ENCODE results near the gene TNFRSF18.

TNFRSF18 gene

DNA sequence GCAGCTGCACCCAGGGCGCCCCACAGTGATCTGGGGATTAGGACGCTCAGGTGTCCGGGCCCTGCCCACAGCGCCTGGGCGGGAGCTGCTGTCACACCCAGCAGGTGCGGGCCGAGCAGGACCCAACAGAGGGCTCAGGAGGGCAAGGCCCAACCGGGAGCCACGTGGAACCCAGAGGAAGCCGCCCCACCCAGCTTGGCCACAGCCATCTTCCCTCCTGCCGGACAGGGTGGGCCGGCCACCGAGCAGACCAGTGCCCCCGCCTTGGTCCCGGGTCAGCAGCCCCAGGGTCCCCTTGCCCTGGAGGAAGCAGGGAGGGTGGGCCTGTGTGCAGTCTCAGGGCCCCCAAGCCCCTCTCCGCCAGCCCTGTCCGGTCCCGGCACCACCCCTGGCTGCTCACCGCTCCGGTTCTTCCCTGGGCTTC is 39.0 kb downstream of the TNFRSF18 start:
- H3K36me3 ChIP-seq (ENCODE audit: control insufficient read depth, insufficient read depth, low read length) = no peaks in the 10 kb centered on the region
- no peaks in the 10 kb centered on the region for H3K9me3 ChIP-seq (ENCODE audit: control insufficient read depth, low read length)
- H3K27me3 ChIP-seq (ENCODE audit: control insufficient read depth, insufficient read depth, low read length, poor library complexity, severe bottlenecking) = peaks cover 3% of the 10 kb centered on the region
- no peak overlapping the region for H3K27ac ChIP-seq (ENCODE audit: insufficient read depth, low read depth, low read length, poor library complexity, severe bottlenecking)
- peaks cover 24% of the 10 kb centered on the region for H3K4me1 ChIP-seq (ENCODE audit: control insufficient read depth, insufficient read depth, low read length)
- no peak overlapping the region for H3K4me3 ChIP-seq (ENCODE audit: insufficient read depth, low read depth, low read length)
- WGBS, 2 experiments = 91 to 92% methylated on average over 20 of the region's 20 CpGs

DNA sequence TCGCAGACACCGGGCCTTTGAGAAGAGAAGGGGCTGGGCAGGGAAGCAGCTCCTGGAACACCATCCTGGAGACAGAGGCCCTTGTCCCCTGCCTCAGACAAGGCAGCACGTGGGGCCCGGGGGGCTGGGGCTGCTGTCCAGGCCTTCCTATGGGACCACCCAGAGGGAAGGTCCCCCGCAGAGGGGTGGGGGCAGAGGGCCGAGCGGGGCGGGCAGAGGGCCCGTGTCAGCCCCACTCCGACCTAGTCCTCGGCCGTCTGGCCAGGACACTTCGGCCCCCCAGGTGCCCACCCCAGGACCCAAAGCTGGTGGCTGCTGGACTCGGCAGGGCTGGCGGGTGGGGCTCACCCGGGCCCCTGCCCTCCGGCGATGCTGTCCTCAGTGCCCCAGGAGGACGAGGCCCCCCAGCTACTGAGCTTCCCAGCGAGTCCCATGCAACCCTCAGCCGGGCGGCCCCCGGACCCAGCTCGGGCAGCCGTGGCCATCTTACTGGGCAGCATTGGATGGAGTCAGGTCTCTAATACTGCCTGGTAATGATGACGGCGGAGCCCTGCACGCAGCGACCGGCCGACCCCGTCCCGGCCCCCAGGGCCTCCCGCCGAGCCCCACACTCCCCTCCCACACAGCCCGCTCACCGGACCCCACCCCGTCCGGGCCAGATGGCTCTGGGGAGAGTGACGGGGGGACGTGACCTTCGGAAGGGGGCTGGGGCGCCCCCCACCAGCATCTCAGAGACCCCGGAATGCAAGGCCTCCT is 39.6 kb downstream of the TNFRSF18 start:
- Histone ChIP-seq H3K4me3 (ENCODE audit: insufficient read depth, low read depth, low read length) (no peak overlapping the region), H3K27ac (ENCODE audit: insufficient read depth, low read depth, low read length, poor library complexity, severe bottlenecking) (no peak overlapping the region), H3K27me3 (ENCODE audit: control insufficient read depth, insufficient read depth, low read length, poor library complexity, severe bottlenecking) (peaks cover 3% of the 10 kb centered on the region), H3K4me1 (ENCODE audit: control insufficient read depth, insufficient read depth, low read length) (peaks cover 24% of the 10 kb centered on the region), H3K9me3 (ENCODE audit: control insufficient read depth, low read length) (no peaks in the 10 kb centered on the region), H3K36me3 (ENCODE audit: control insufficient read depth, insufficient read depth, low read length) (no peaks in the 10 kb centered on the region)
- 89 to 92% methylated on average over 44 of the region's 44 CpGs for WGBS, 2 experiments

DNA sequence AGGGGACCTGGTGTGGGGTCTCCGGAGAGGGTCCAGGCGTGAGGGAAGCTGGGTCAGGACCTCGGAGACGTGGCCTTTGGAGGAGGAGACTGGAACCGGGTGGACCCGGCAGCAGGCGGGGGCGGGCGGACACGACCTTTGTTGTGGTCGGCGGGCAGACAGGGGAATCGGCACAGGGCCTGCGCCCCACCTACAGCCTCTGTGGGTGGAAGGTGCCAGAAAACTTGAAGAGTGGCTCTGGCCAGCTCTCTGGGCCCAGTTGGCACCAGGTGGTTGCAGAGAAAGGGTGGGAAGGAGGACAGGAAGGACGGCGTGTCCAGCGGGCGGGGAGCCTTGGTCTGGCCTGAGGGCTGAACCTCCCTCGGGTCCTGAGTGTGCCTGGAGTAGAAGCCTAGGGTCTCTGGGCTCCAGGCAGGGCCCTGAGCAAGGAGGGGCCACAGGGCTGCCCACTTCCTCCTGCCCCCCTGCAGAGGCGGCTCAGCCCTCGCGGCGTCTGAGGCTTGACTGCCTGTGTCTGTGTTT is 40.4 kb downstream of the TNFRSF18 start:
- Histone ChIP-seq H3K4me1 (ENCODE audit: control insufficient read depth, insufficient read depth, low read length) (peaks cover 24% of the 10 kb centered on the region), H3K9me3 (ENCODE audit: control insufficient read depth, low read length) (no peaks in the 10 kb centered on the region), H3K36me3 (ENCODE audit: control insufficient read depth, insufficient read depth, low read length) (no peaks in the 10 kb centered on the region), H3K4me3 (ENCODE audit: insufficient read depth, low read depth, low read length) (no peak overlapping the region), H3K27ac (ENCODE audit: insufficient read depth, low read depth, low read length, poor library complexity, severe bottlenecking) (no peak overlapping the region), H3K27me3 (ENCODE audit: control insufficient read depth, insufficient read depth, low read length, poor library complexity, severe bottlenecking) (peaks cover 3% of the 10 kb centered on the region)
- WGBS, 2 experiments = 84 to 85% methylated on average over 23 of the region's 23 CpGs

DNA sequence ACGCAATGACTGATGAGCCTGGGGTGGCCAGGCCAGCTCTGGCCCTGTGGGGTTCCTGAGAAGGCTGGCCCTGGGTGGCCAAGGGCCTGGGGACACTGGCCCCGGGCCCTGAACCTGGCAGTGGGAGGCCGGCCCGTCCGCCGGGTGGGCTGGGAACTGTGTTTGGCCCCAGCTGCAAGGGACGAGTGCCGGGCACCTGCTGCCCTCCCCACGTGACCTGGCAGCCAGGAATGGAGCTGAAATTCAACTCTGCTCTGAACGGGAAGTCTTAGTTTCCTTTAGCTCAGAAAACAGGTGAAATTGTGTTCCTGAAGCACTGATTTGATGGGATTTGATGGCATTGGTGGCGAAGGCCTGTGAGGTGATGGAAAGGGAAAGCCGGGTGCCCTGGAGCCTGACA is 40.9 kb downstream of the TNFRSF18 start:
- peaks cover 21% of the 10 kb centered on the region for H3K4me1 ChIP-seq (ENCODE audit: control insufficient read depth, insufficient read depth, low read length)
- H3K27me3 ChIP-seq (ENCODE audit: control insufficient read depth, insufficient read depth, low read length, poor library complexity, severe bottlenecking) = peaks cover 3% of the 10 kb centered on the region
- H3K36me3 ChIP-seq (ENCODE audit: control insufficient read depth, insufficient read depth, low read length) = no peaks in the 10 kb centered on the region
- no peaks in the 10 kb centered on the region for H3K9me3 ChIP-seq (ENCODE audit: control insufficient read depth, low read length)
- H3K4me3 ChIP-seq (ENCODE audit: insufficient read depth, low read depth, low read length) = no peak overlapping the region
- no peak overlapping the region for H3K27ac ChIP-seq (ENCODE audit: insufficient read depth, low read depth, low read length, poor library complexity, severe bottlenecking)
- 84 to 86% methylated on average over 12 of the region's 12 CpGs for WGBS, 2 experiments

DNA sequence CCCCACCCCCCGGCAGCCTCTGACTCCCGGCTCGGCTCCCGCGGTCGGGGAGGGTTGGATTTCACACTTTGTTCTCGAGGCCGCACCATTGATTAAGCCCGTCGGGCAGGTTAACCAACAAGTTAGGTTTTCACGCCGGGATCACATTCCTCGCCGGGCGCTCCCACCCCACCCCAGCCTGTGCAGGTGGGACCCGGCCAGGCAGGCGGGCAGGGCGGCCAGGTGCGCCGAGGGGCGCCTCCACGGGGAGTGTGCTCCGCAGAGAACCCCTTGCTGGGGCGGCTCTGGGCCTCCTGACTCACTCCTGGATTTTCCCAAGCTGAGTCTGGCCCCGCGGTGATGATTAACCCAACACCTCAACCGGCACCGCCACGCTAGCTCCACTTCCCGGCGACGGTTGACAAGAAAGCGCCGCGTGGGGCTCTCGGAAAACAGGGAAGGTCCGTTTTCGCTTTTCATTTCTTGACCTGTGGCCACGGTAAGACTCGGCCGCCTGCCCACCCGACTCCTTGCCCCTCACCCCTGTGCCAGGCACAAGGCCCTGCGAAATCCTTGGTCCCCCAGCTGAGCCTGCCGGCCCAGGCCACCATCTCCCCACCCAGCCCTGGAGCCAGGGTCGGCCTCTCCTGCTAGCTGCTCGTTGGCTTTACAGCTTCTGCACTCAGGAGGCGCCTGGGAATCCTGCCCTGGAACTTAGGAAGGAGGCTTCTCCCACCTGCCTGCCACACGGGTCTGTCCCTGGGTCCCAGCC is 41.5 kb downstream of the TNFRSF18 start:
- Histone ChIP-seq H3K27ac (ENCODE audit: insufficient read depth, low read depth, low read length, poor library complexity, severe bottlenecking) (no peak overlapping the region), H3K9me3 (ENCODE audit: control insufficient read depth, low read length) (no peaks in the 10 kb centered on the region), H3K4me1 (ENCODE audit: control insufficient read depth, insufficient read depth, low read length) (peaks cover 15% of the 10 kb centered on the region), H3K36me3 (ENCODE audit: control insufficient read depth, insufficient read depth, low read length) (no peaks in the 10 kb centered on the region), H3K4me3 (ENCODE audit: insufficient read depth, low read depth, low read length) (no peak overlapping the region), H3K27me3 (ENCODE audit: control insufficient read depth, insufficient read depth, low read length, poor library complexity, severe bottlenecking) (peaks cover 3% of the 10 kb centered on the region)
- WGBS, 2 experiments = 70 to 77% methylated on average over 48 of the region's 48 CpGs

DNA sequence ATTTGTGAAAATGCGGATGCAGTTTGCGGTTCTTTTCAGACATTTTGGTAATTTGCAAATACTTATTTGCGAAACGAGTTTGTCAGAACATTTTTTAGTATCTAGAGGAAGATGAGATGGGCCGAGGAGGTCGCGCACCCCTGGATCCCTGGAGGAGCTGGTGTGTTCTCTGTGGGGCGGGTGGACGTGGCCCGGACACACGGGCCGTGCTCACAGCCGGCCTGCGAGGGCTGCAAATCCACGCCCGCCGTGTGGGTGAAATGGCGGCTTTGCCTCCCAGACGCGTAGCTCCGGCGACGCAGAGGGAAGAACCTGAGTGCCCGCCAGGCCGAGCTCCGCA is 42.1 kb downstream of the TNFRSF18 start:
- Histone ChIP-seq H3K9me3 (ENCODE audit: control insufficient read depth, low read length) (no peaks in the 10 kb centered on the region), H3K4me1 (ENCODE audit: control insufficient read depth, insufficient read depth, low read length) (peaks cover 11% of the 10 kb centered on the region), H3K27me3 (ENCODE audit: control insufficient read depth, insufficient read depth, low read length, poor library complexity, severe bottlenecking) (peaks cover 3% of the 10 kb centered on the region), H3K4me3 (ENCODE audit: insufficient read depth, low read depth, low read length) (no peak overlapping the region), H3K36me3 (ENCODE audit: control insufficient read depth, insufficient read depth, low read length) (no peaks in the 10 kb centered on the region), H3K27ac (ENCODE audit: insufficient read depth, low read depth, low read length, poor library complexity, severe bottlenecking) (no peak overlapping the region)
- 81 to 87% methylated on average over 26 of the region's 26 CpGs for WGBS, 2 experiments

DNA sequence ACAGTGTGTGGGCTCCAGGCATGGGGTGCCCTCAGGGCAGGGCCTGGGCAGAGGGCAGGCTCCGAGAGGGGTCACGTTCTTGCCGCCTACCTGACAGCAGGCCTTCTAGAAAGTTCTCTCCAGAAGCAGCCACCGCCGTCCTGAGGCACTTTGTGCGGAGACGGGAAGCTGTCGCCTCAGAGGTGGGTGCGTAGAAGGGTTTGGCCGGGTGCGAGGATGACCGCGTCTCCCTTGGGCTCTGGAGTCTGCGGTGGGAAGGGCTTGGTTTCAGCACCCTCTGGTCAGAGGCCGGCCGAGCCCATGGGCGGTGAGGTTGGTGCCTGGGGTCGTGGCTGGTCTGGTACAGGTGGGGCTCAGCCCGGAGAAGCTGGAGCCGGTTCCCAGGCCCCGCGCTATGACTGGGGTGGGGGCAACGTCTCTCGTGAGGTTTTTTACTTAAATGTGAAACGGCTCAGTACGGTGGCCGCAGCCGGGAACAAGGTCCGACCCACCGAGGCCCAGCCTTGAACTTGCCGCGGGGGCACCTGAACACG is 42.8 kb downstream of the TNFRSF18 start:
- Histone ChIP-seq H3K4me1 (ENCODE audit: control insufficient read depth, insufficient read depth, low read length) (peaks cover 12% of the 10 kb centered on the region), H3K36me3 (ENCODE audit: control insufficient read depth, insufficient read depth, low read length) (no peaks in the 10 kb centered on the region), H3K27me3 (ENCODE audit: control insufficient read depth, insufficient read depth, low read length, poor library complexity, severe bottlenecking) (peaks cover 3% of the 10 kb centered on the region), H3K4me3 (ENCODE audit: insufficient read depth, low read depth, low read length) (no peak overlapping the region), H3K9me3 (ENCODE audit: control insufficient read depth, low read length) (no peaks in the 10 kb centered on the region), H3K27ac (ENCODE audit: insufficient read depth, low read depth, low read length, poor library complexity, severe bottlenecking) (no peak overlapping the region)
- 95 to 96% methylated on average over 33 of the region's 33 CpGs for whole genome bisulfite sequencing, 2 experiments

DNA sequence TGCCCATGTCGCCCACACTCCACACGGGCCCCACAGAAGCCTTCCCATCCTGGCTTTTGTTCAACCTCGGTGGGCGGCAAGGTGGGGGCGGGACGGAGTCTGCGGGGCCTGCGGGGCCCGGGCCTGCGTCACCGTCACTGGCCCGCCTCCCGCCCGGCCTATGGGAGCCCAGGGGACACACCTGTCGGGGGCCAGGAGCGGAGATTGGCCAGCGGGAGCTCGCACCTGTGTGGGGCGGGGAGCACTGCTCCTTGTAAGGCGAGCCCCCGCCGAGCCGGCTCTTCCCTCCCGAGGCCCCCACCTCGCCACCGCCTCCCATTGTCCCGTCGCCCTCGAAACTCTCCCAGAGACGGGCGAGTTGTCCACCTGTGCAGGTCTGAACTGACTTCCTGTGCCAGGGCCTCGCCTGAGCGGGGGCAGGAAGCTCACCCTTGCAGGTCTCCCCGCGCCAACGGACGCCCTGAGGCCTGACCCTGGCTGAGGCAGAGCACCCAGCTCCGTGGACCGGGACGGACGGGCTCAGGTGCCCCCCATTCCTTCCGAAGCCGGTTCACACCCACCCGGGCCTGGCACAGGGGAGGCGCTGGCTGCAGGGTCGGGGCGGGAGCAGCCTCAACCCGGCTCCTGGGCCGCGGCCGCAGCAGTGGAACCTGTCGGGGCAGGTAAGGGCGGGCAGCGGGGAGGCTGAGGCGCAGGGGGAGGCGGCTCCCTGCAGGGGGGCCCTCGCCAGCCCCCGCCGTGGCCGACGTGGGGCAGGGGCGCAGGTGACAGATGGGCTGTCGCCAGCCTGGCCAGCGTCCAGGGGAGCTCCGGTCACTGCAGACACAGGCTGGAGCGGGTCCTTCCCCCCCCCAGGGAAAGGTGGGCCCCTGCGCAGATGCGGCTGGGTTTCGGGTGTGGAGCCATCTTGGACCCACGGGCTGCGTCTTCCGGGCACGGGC is 43.5 kb downstream of the TNFRSF18 start:
- 84 to 88% methylated on average over 73 of the region's 73 CpGs for WGBS, 2 experiments
- no peaks in the 10 kb centered on the region for H3K9me3 ChIP-seq (ENCODE audit: control insufficient read depth, low read length)
- peaks cover 3% of the 10 kb centered on the region for H3K27me3 ChIP-seq (ENCODE audit: control insufficient read depth, insufficient read depth, low read length, poor library complexity, severe bottlenecking)
- no peak overlapping the region for H3K27ac ChIP-seq (ENCODE audit: insufficient read depth, low read depth, low read length, poor library complexity, severe bottlenecking)
- peaks cover 18% of the 10 kb centered on the region for H3K4me1 ChIP-seq (ENCODE audit: control insufficient read depth, insufficient read depth, low read length)
- H3K4me3 ChIP-seq (ENCODE audit: insufficient read depth, low read depth, low read length) = no peak overlapping the region
- no peaks in the 10 kb centered on the region for H3K36me3 ChIP-seq (ENCODE audit: control insufficient read depth, insufficient read depth, low read length)

DNA sequence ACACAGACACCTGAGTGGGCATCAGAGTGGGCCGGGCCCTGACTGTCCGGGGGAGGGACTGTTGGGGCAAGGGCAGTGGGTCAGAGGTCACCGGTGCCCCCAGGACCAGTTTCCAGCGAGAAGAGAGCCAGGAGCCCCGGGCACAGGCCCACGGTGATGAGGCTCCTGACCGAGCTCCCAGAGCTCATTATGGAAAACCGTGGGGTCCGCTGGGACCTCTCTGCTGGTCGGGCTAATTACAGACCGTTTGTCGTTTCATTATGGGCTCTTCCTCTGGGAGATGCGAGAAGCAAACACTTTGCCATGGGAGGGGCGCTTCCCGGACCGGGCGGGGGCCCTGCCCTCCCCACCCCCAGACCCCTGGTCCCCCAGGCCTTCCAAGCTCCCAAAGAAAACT is 44.7 kb downstream of the TNFRSF18 start:
- Histone ChIP-seq H3K27ac (ENCODE audit: insufficient read depth, low read depth, low read length, poor library complexity, severe bottlenecking) (no peak overlapping the region), H3K4me3 (ENCODE audit: insufficient read depth, low read depth, low read length) (no peak overlapping the region), H3K27me3 (ENCODE audit: control insufficient read depth, insufficient read depth, low read length, poor library complexity, severe bottlenecking) (peaks cover 3% of the 10 kb centered on the region), H3K4me1 (ENCODE audit: control insufficient read depth, insufficient read depth, low read length) (peaks cover 23% of the 10 kb centered on the region), H3K9me3 (ENCODE audit: control insufficient read depth, low read length) (no peaks in the 10 kb centered on the region), H3K36me3 (ENCODE audit: control insufficient read depth, insufficient read depth, low read length) (no peaks in the 10 kb centered on the region)
- 85 to 88% methylated on average over 17 of the region's 17 CpGs for WGBS, 2 experiments
